GM12872 (cell line): ENCODE data around the gene HPGD.

Experiments used
- TF ChIP-seq, protein P1 (sequence below): IDR thresholded peaks from 3 replicates; pipeline ENCODE4 v1.5.1; 2011; ENCODE audit warnings: low read depth, mild to moderate bottlenecking, low read length, moderate library complexity; ENCODE audit not compliant: insufficient read depth

Gene HPGD

DNA sequence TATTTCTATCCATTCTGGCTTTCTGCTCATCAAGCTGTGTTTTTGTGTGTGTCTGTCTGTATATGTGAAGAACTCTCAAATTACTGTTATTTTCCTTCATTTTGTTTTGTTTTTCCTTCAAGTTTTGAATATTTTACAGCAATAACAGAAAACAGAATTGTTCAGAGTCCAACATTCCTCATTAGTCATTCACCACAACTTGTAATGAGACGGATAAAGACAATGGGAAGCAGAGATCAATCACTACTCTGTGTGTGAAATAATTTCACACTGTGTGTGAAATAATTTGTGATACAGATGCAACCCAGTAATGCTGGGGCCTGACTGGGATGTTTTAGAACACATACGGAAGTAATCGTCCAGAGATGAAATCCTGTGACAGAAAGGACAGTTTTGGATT, 55.2 kb downstream of the HPGD start:
- TF ChIP-seq, protein P1, sequence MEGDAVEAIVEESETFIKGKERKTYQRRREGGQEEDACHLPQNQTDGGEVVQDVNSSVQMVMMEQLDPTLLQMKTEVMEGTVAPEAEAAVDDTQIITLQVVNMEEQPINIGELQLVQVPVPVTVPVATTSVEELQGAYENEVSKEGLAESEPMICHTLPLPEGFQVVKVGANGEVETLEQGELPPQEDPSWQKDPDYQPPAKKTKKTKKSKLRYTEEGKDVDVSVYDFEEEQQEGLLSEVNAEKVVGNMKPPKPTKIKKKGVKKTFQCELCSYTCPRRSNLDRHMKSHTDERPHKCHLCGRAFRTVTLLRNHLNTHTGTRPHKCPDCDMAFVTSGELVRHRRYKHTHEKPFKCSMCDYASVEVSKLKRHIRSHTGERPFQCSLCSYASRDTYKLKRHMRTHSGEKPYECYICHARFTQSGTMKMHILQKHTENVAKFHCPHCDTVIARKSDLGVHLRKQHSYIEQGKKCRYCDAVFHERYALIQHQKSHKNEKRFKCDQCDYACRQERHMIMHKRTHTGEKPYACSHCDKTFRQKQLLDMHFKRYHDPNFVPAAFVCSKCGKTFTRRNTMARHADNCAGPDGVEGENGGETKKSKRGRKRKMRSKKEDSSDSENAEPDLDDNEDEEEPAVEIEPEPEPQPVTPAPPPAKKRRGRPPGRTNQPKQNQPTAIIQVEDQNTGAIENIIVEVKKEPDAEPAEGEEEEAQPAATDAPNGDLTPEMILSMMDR: no peak

DNA sequence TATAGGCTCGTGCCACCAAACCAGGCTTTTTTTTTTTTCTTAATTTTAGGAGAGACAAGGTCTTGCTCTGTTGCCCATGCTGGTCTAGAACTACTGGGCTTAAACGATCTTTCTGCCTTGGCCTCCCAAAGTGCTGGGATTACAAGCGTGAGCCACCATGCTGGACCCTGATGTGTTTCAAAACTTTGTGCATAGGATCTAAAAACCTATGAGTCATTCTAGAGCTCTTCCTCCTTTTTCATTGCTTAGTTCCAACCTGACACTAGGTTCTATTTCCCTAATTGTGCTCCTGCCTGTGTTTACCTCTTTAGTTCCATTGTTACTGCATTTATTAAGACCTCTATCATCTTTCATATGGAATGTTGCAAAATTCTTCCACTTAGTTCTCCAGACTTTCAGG, 57.3 kb downstream of the HPGD start:
- TF ChIP-seq, protein P1: no peak

DNA sequence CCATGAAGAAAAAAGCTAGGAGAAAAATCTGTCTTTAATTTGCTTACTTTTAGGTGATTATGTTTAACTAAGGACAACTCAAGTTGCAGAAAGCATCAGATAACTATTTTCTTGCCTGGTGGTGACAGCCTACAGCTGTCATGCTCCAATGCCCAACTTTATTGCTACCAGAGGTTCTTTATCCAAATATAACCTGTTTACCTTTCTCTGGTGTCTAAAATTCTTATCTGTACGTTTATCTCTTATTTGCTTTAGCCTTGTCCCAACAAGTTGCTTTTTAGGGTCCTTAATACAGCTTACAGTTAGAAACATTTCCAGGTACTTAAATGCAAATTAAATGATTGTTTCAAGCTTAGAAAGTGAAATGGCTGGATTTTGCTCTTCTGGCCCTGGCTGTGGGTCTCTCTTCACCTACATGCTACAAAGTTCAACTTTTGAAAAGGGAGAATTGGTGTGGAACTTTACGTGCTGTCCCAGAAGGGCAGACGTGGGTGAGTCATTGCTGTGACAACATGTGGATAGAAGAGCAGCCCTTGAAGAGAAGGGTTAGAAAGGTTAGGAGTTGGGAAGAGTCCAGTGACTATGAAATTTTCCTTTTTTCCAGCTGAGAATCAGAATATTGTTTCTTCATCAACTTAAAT, 60.7 kb downstream of the HPGD start:
- TF ChIP-seq, protein P1: no peak

DNA sequence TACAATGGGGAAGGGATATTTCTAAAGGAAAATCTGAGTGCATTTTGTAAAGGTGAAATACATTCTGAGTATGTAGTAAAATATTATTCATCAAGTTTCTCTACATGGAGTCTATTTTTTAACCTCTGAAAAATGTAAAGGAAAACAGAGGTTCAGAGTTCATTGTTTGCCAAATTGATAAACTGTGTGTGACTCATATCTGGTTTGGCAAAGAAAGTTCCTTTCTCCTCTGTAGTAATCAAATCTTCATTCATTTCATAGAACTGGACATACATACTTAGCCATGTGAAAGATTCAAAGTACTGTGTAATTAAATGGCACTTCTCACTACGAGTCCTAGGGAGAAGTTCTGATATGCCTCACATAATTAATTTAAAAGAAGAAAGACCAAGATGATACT, 61.6 kb downstream of the HPGD start:
- TF ChIP-seq, protein P1: no peak

DNA sequence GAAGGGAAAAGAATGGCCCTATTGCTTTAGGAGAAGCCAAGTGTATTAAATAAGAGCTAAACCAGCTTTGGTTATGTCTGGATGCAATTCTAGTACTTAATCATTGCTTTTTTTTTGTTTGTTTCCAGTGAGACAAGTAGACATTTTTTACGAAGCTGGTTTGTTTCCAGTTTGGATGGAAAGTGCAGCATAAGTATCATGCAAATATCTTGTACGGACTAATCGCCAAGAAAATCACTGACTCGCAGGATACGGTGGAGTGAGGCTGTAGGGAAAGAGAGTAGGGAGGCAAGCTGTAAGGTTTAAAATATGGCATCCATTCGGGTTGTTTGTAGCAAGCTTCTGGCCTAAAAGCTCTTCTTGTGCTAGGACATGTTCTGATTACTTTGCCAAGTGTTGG, 64.8 kb downstream of the HPGD start:
- TF ChIP-seq, protein P1: no peak

DNA sequence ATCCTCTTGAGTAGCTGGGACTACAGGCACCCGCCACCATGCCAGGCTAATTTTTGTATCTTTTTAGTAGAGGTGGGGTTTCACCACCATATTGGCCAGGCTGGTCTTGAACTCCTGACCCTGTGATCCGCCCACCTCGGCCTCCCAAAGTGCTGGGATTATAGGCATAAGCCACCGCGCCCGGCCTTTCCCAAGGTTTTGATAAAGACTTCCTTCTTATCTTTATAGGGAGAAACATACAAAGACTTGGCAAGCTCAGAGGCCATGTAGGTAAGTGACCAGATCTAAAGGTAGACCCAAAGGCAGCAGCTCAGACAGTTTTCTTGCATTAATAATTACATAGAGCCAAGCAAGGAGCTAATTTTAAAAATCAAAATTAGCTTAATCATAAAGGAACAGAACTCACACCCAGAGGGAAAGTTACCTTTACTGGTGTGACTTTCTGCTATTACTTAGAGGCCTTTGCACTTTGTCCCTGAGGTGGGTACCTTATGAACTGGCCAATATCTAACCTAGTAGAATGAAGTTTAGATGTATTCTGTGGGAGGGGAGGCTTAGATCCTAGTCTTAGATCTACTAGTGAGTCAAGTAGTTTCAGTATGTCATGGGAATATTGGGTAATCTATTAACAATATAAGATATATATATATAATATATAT, 67.3 kb downstream of the HPGD start:
- TF ChIP-seq, protein P1: no peak

DNA sequence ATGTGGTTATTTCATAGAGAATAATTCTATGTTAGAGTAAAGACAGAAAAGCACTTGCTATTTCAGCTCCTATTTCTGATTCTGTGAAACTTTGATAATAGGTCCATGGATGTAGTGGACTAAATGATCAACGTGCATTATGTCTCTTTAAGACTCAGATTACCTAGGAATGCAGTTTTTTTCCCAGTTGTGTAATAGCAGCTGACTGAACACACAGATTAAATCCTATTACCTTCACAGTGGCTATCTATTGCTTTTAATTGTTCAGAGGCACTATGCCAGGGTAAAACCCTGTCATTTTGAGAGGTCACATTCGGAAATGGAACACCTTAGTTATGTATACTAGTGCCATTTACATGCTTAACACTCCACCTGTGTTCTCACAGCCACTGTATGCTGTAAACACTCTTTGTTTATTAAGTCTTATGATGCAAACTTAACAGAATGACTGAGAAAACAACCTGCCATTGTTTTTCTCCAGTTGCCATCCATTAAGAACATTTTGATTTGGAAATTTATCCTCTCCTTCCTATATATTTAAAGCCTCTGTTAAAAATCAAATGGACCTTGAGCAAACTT, 70.5 kb downstream of the HPGD start:
- TF ChIP-seq, protein P1: no peak
